HG03064 (cell line): ENCODE data around the gene SKIDA1.

ENCODE experiments used
- ATAC-seq: cut with Tn5 transposase; IDR thresholded peaks from one replicate; pipeline ENCODE4 v1.9.1; 2021; ENCODE audit warnings: low read depth; ENCODE audit not compliant: unreplicated experiment

Gene SKIDA1

DNA sequence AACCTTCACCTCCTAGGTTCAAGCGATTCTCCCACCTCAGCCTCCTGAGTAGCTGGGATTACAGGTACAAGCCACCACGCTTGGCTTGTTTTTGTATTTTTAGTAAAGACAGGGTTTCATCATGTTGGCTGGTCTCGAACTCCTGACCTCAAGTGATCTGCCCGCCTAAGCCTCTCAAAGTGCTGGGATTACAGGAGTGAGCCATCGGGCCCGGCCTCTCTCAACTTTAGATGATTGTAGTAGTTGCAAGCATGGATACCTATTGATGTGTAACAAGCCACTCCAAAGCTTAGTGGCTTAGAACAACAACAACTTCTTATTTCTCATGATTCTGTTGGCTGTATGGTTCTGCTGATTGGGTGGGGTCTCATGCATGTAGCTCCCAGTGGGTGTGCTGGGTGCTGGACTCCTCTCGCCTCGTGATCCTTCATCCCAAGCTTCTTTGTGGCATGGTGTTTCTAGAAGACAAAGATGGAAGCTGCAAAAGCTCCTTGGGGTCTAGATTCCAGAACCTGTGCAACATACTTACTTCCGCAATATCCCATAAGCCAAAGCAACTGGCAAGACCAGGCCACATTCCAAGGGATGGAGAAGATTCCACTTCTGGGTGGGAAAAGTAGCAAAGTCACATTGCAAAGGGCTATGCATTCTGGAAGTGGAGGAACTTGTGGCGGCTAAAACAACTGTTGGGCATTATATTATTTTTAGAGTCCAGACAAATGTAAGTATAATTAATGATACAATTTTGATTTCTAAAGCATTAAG, 37.9 kb downstream of the SKIDA1 start:
- ATAC-seq = no peak

DNA sequence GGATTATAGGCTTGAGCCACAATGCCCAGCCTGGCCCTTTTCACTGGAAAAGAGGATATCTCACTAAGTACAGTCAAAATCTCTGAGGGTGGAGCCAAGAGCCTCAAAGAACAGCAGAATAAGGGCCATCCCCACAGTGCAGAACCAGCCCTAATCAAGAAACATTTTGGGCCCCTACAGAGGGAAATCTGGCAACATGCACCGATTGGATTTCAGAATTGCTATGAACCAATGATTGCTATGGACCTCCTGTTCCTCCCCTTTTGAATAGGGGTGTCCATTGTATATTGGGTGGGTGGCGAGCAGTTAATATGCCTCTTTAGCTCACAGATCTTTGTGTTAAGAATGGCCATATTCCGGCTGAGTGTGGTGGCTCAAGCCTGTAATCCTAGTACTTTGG, 42.7 kb downstream of the SKIDA1 start:
- ATAC-seq = no peak

DNA sequence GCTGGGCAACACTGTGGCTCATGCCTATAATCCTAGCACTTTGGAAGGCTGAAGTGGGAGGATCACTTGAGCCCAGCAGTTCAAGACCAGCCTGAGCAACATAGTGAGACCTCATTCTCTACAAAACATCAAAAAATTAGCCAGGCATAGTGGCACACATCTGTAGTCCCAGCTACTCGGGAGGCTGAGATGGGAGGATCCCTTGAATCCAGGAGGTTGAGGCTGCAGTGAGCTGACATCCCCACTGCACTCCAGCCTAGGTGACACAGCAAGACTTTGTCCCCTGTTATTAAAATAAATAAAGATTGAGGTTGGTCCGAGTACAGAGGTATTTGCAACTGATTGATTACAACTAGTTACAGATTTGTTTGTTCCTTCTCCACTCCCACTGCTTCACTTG, 44.1 kb downstream of the SKIDA1 start:
- no peak for ATAC-seq

DNA sequence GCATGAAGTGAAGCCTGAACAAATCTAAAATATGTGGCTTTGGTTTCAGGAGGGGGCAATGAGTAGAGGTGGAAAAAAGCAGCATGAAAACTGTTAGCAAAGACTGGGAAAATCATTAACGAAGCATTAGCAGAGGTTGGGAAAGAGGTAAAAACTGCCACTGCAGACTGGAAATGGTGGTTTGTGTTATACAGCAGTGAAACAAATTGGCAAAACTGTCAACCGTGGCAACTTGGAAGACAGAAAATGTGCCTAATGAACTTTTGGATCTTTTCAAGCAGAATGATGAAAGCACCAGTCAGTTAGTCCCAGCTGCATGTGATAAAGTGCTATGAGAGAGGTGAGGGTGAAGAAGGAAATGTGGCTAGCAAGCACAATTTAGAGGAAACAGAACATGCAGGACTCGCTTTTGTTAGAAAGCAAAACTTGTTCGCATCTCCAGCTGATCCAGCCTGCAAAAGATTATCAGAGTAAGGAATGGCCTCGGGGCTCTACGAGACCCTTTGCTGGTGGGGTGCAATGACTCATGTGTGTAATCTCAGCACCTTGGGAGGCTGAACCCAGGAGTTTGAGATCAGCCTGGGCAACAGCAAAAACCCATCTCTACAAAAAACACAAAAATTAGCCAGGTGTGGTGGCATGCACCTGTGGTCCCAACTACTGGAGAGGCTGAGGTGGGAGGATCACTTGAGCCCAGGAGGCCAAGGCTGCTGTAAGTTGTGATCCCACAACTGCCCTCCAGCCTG, 45.7 kb downstream of the SKIDA1 start:
- no peak for ATAC-seq

DNA sequence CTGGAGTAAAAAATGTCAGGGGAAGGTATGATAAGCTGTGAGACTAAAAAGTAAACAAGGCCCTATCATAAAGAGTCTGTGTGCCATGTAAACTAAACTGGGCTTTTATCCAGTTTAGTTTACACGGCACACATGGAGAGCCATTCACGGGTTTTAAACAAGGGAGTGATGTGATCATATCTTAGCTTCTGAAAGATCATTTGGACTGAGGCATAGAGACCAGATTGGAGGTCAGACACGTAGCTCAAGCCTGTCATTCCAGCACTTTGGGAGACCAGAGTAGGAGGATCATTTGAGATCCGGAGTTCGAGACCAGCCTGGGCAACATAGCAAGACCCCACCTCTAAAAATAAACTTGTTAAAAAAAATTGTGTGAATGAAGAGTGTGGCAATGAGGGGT, 50.1 kb downstream of the SKIDA1 start:
- no peak for ATAC-seq

DNA sequence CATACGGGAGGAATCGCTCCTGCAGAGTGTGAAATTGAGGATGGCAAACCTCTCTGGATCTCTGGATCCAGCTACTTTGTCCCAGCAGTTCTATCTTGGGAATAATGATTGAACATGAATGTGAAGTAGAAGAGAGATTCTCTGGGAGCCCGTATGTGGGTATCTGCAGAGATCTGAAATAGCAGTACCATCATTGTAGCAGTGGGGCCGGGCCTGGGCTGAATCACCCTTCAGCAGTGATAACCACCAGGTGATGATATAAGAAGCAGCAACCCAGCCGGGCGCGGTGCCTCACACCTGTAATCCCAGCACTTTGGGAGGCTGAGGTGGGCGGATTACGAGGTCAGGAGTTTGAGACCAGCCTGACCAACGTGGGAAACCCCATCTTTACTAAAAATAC, 51.9 kb downstream of the SKIDA1 start:
- no peak for ATAC-seq

DNA sequence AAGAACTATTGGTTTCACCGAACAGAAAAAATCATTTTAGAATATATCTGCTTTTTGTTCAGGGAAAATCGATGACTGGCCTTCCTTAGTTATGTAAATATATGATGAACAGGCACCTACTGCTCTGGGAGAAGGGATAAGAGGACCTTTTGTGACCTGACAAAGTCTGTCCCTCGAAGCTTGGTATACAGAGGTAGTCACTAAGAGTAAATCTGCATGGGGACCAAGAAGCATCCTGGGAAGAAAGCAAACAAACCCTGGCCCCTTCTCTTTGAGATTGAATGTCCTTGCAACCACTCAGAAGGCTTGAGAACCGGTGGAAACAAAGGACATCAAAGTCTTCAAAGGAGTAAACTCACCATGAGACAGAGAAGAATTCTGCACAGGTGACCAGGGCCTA, 52.3 kb downstream of the SKIDA1 start:
- ATAC-seq = no peak

DNA sequence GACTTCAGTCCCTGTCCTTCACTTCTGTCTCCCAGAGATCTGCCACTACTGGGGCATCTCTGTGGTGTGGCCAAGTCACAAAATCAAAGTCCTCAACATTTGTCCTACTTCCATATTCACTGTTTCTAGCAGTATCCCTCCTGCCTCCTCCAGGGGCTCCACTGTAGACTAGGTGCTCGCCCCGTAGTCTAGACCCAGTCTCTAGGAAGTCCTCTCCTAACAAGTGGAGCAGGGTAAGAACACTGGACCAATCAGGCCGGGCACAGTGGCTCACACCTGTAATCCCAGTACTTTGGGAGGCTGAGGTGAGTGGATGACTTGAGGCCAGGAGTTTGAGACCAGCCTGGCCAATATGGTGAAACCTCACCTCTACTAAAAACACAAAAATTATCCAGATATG, 57.4 kb downstream of the SKIDA1 start:
- ATAC-seq = no peak

DNA sequence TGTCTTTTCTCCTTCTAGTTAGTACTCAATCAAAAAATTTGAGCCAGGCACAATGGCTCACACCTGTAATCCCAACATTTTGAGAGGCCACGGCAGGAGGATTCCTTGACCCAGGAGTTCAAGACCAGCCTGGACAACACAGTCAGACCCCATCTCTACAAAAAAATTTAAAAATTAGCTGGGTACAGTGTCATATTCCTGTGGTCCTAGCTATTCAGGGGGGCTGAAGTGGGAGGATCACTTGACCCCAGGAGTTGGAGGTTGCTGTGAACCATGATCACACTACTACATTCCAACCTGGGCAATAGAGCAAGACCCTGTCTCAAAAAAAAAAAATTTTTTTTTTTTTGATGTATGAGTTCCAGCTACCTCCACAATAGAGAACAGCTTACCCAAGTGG, 57.8 kb downstream of the SKIDA1 start:
- no peak for ATAC-seq

DNA sequence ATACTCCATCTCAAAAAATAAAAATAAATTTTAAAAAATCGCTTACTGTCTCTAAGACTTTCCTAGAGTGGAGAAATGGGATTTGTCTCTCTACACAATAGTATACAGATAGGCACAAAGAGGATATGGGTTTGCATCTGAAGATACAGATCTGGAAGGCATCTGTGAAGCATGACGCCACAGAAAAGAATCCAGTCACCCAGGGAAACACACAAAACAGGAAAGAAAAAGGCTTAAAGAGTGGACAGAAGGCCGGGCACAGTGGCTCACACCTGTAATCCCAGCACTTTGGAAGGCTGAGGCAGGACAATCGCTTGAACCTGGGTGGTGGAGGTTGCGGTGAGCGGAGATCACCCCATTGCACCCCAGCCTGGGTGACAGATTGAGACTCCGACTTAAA, 61.3 kb downstream of the SKIDA1 start:
- ATAC-seq = no peak
